HepG2 (cell line): ENCODE results near the gene WRAP73. TPM values are rescaled to one million over a fixed set of nuclear protein-coding genes. Genes with fewer than 3 reads are reported as not detected.

Experiments used
- ATAC-seq: fragments of 200-7000 bp; cut with Tn5 transposase; 3 replicates; pipeline ENCODE4 v1.9.1; 2020; ENCODE audit warnings: mild to moderate bottlenecking, moderate library complexity
- BruUV-seq: library from RNA; stranded (reverse); fragments of 400-500 nt; replicated peaks from 2 replicates; lab custom pipeline; 2021; lab: Mats Ljungman, UMichigan
- CTCF ChIA-PET: fragments of 300-600 bp; formaldehyde crosslinking; extraction: SDS; loops from one replicate; lab custom pipeline; 2021; ENCODE audit warnings: low total read pairs, inconsistent platforms, low intra/inter-chr PET ratio; lab: Yijun Ruan, JAX
- POLR2A ChIA-PET: fragments of 350-600 bp; sonication (Branson Sonifier 250); formaldehyde crosslinking; loops from one replicate; lab custom pipeline; 2020; ENCODE audit warnings: antibody characterized with exemption, inconsistent platforms; lab: Yijun Ruan, JAX
- DNase-seq: peaks from one replicate; pipeline ENCODE4 v3.0.0-alpha.2; 2015; ENCODE audit warnings: low spot score
- FAIRE-seq: peaks from 3 replicates; lab custom pipeline; 2011; peaks lifted over from hg19 to GRCh38; lab: Jason Lieb, UNC
- H2AFZ ChIP-seq: one replicate; pipeline ENCODE4 v1.6.1; 2011; ENCODE audit warnings: low read length, inconsistent platforms
- H3K27ac ChIP-seq: fragments of 300-600 bp; 3 replicates; pipeline ENCODE4 v1.8.0; 2011; ENCODE audit warnings: mixed run types, mild to moderate bottlenecking, mixed read lengths, low read length, inconsistent platforms; ENCODE audit not compliant: insufficient read depth; ENCODE audit errors: extremely low read length
- H3K27me3 ChIP-seq, 2 experiments: fragments of 200-600 bp in 1 of 2; 2 replicates in 1 of 2; 3 replicates in 1 of 2; pipeline versions ENCODE4 v1.6.0 to v1.8.0; 2011; ENCODE audit warnings: low read length in 2 of 2, mild to moderate bottlenecking in 2 of 2, moderate library complexity in 2 of 2, inconsistent platforms in 1 of 2; ENCODE audit not compliant: insufficient read depth in 2 of 2, control insufficient read depth in 1 of 2
- H3K36me3 ChIP-seq, 2 experiments: fragments of 200-600 bp in 1 of 2; replicated peaks in 1 of 2; 2 replicates in 1 of 2; 3 replicates in 1 of 2; pipeline versions ENCODE4 v1.5.1 to v1.8.0; 2011; ENCODE audit warnings: low read length in 2 of 2, inconsistent platforms in 1 of 2; ENCODE audit not compliant: insufficient read depth in 2 of 2, control insufficient read depth in 1 of 2
- H3K4me1 ChIP-seq: 2 replicates; pipeline ENCODE4 v1.5.1; 2012; ENCODE audit warnings: low read length, inconsistent platforms; ENCODE audit not compliant: insufficient read depth
- H3K4me2 ChIP-seq: 2 replicates; pipeline ENCODE4 v1.6.0; 2011; ENCODE audit warnings: low read depth, low read length, inconsistent platforms
- H3K4me3 ChIP-seq, 3 experiments: fragments of 200-600 bp in 1 of 3; sonication (generic), shearing (Covaris generic) in 1 of 3; replicated peaks in 1 of 3; 2 replicates each; pipeline ENCODE4 v1.5.1; 2011 to 2016; ENCODE audit warnings: low read length in 3 of 3, inconsistent platforms in 2 of 3, low read depth in 2 of 3, mild to moderate bottlenecking in 2 of 3, control low read depth in 1 of 3, mixed read lengths in 1 of 3; ENCODE audit not compliant: insufficient read depth in 1 of 3
- H3K79me2 ChIP-seq: one replicate; pipeline ENCODE4 v1.6.1; 2011; ENCODE audit warnings: low read length, inconsistent platforms; ENCODE audit not compliant: insufficient read depth
- H3K9ac ChIP-seq: 2 replicates; pipeline ENCODE4 v1.6.0; 2011; ENCODE audit warnings: mild to moderate bottlenecking, low read depth, low read length, inconsistent platforms; ENCODE audit not compliant: insufficient read depth
- H3K9me3 ChIP-seq: 2 replicates; pipeline ENCODE4 v1.5.1; 2012; ENCODE audit warnings: mild to moderate bottlenecking, low read length
- H4K20me1 ChIP-seq: 2 replicates; pipeline ENCODE4 v1.6.0; 2011; ENCODE audit warnings: inconsistent platforms, mild to moderate bottlenecking, low read length, moderate library complexity; ENCODE audit not compliant: insufficient read depth
- ATF6 ChIP-seq: sonication (generic); formaldehyde crosslinking; conservative IDR thresholded peaks from 2 replicates; pipeline ENCODE4 v1.4.0; 2020; ENCODE audit warnings: missing genetic modification reagents
- CERS6 ChIP-seq: sonication (generic); formaldehyde crosslinking; IDR thresholded peaks from 2 replicates; pipeline ENCODE4 v1.5.0; 2020; ENCODE audit warnings: missing genetic modification reagents
- MED8 ChIP-seq: sonication (generic); formaldehyde crosslinking; IDR thresholded peaks from 2 replicates; pipeline ENCODE4 v1.8.1; 2023; ENCODE audit warnings: mild to moderate bottlenecking, missing genetic modification reagents; ENCODE audit not compliant: insufficient replicate concordance
- NFIB ChIP-seq: sonication (generic); formaldehyde crosslinking; IDR thresholded peaks from 2 replicates; pipeline ENCODE4 v1.9.0; 2021; ENCODE audit warnings: missing genetic modification reagents, mild to moderate bottlenecking, borderline replicate concordance
- POLR2G ChIP-seq: fragments of 200-400 bp; formaldehyde crosslinking; IDR thresholded peaks from 2 replicates; pipeline ENCODE4 v1.6.1; 2018; ENCODE audit warnings: mild to moderate bottlenecking, low read depth, low read length, moderate library complexity
- RFXAP ChIP-seq: sonication (generic); formaldehyde crosslinking; IDR thresholded peaks from 2 replicates; pipeline ENCODE4 v1.4.0; 2020; ENCODE audit warnings: missing genetic modification reagents, borderline replicate concordance
- ZBTB38 ChIP-seq: sonication (generic); formaldehyde crosslinking; IDR thresholded peaks from 2 replicates; pipeline ENCODE4 v1.5.1; 2020; ENCODE audit warnings: mild to moderate bottlenecking, missing genetic modification reagents
- ZFYVE20 ChIP-seq: sonication (generic); formaldehyde crosslinking; IDR thresholded peaks from 2 replicates; pipeline ENCODE4 v1.8.0; 2023; ENCODE audit warnings: low read depth, mild to moderate bottlenecking, moderate library complexity, missing genetic modification reagents, borderline replicate concordance
- ZNF614 ChIP-seq: IDR thresholded peaks from 2 replicates; pipeline ENCODE4 v1.6.1; 2018; ENCODE audit warnings: missing biosample characterization, missing genetic modification reagents, inconsistent platforms, borderline replicate concordance
- ZNF879 ChIP-seq: sonication (generic); formaldehyde crosslinking; IDR thresholded peaks from 2 replicates; pipeline ENCODE4 v1.8.1; 2023; ENCODE audit warnings: missing genetic modification reagents
- WGBS: methylation state at CpG from one replicate; pipeline ENCODE4 v1.1.6; 2017; ENCODE audit warnings: low lambda C conversion rate; 5-methylcytosine and 5-hydroxymethylcytosine counted together
- in situ Hi-C: cut with HindIII; loops from 2 replicates; pipeline ENCODE4 v1.10.0; 2017; ENCODE audit warnings: low pct_unique_long_range_greater_than_20kb; ENCODE audit not compliant: extremely low pct_ligation_motif_present
- intact Hi-C: fragments of 100-400 bp; cut with micrococcal nuclease; formaldehyde crosslinking; loops from one replicate; pipeline ENCODE4 v1.10.0; 2022; ENCODE audit not compliant: unreplicated experiment
- polyA plus RNA-seq, 8 experiments: library from polyadenylated mRNA; depleted of rRNA in 3 of 8; stranded (reverse) in 7 of 8; unstranded in 1 of 8; fragments of >200 nt; fragmentation: Illumina TruSeq in 4 of 8; extraction: Trizol in 4 of 8; gene quantifications; 2 replicates each; pipeline versions ENCODE4 v1.2.1 to v1.2.3, GENCODE V29; 2011 to 2016; ENCODE audit warnings: low read depth in 4 of 8, missing spikeins in 1 of 8, mixed read lengths in 1 of 8; ENCODE audit not compliant: insufficient read depth in 1 of 8
- total RNA-seq, 5 experiments: library from RNA; depleted of rRNA; stranded (reverse); fragments of >200 nt; fragmentation: Illumina TruSeq; extraction: Trizol; gene quantifications; 2 replicates each; pipeline ENCODE4 v1.2.3, GENCODE V29; 2016; ENCODE audit warnings: low read depth in 1 of 5
- TF ChIP-seq, protein P1 (sequence below), 2 experiments: sonication (generic) in 1 of 2; formaldehyde crosslinking in 1 of 2; IDR thresholded peaks; 2 replicates each; pipeline versions ENCODE4 v1.6.1 to v1.9.0; 2014 to 2022; ENCODE audit warnings: antibody characterized with exemption in 1 of 2, borderline replicate concordance in 1 of 2, inconsistent platforms in 1 of 2, low read depth in 1 of 2, missing genetic modification reagents in 1 of 2

Gene WRAP73
- total and polyA plus RNA-seq, 2 of the 13 experiments (the other 11 are each of a cell fraction or from before 2014, with no cell fraction given), result 18.1 to 40.4 TPM

GRCh38 chr1:3685906-3686305 is 36.0 kb upstream of the WRAP73 start:
- Histone ChIP-seq H4K20me1 (no peaks in the 10 kb centered on the region), H3K4me3 (no peak overlapping the region), H3K4me1 (no peaks in the 10 kb centered on the region), H3K36me3 (no peaks in the 10 kb centered on the region; a peak in 1 of 5 replicates), H2AFZ (no peak overlapping the region), H3K27me3 (no peaks in the 10 kb centered on the region; a peak in 1 of 5 replicates), H3K9me3 (no peaks in the 10 kb centered on the region), H3K79me2 (no peaks in the 10 kb centered on the region), H3K27ac (no peak overlapping the region), H3K9ac (no peak overlapping the region), H3K4me2 (no peak overlapping the region)
- POLR2A ChIA-PET, result no interaction called here
- ATAC-seq (no peak), FAIRE-seq (no peak), DNase-seq (no peak)
- in situ Hi-C loops (loop anchor here (5.0 kb wide), 1 partner anchor 36 kb away; no protein-coding TSS in a partner anchor), intact Hi-C loops (no loop called here)
- BruUV-seq, result no TSS peak
- CTCF ChIA-PET, result no interaction called here
- WGBS, result 77% methylated on average over 7 of the region's 19 CpGs
- TF ChIP-seq ATF6 (CRISPR knock-in tag) (no peak), ZBTB38 (CRISPR knock-in tag) (no peak), POLR2G (no peak), MED8 (CRISPR knock-in tag) (no peak), ZNF614 (no peak), NFIB (CRISPR knock-in tag) (no peak), ZFYVE20 (CRISPR knock-in tag) (no peak), ZNF879 (CRISPR knock-in tag) (no peak), CERS6 (CRISPR knock-in tag) (no peak), RFXAP (no peak)
- TF ChIP-seq, protein P1, sequence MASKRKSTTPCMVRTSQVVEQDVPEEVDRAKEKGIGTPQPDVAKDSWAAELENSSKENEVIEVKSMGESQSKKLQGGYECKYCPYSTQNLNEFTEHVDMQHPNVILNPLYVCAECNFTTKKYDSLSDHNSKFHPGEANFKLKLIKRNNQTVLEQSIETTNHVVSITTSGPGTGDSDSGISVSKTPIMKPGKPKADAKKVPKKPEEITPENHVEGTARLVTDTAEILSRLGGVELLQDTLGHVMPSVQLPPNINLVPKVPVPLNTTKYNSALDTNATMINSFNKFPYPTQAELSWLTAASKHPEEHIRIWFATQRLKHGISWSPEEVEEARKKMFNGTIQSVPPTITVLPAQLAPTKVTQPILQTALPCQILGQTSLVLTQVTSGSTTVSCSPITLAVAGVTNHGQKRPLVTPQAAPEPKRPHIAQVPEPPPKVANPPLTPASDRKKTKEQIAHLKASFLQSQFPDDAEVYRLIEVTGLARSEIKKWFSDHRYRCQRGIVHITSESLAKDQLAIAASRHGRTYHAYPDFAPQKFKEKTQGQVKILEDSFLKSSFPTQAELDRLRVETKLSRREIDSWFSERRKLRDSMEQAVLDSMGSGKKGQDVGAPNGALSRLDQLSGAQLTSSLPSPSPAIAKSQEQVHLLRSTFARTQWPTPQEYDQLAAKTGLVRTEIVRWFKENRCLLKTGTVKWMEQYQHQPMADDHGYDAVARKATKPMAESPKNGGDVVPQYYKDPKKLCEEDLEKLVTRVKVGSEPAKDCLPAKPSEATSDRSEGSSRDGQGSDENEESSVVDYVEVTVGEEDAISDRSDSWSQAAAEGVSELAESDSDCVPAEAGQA (IDR thresholded peaks at IDR 0.05; ENCODE audit: low read depth), result no peak
- TF ChIP-seq, protein P1 (CRISPR knock-in tag; IDR thresholded peaks at IDR 0.05; ENCODE audit: borderline replicate concordance), result no peak
